Endometrial microvascular endothelial cells (primary cell): ENCODE results near the gene PTPN20. TPM values are rescaled to one million over a fixed set of nuclear protein-coding genes. Genes with fewer than 3 reads are reported as not detected.
"Not testable (repeated sequence)": the region's sequence is repeated elsewhere in the genome, so short reads cannot be mapped to it uniquely, and the experiment has no call there.

Experiments
- in situ Hi-C: cut with HindIII; loops from 2 replicates; pipeline ENCODE4 v1.10.0; 2017; ENCODE audit warnings: low sequenced_read_pairs, low pct_unique_long_range_greater_than_20kb; ENCODE audit errors: inconsistent ontology term
- total RNA-seq: library from RNA; depleted of rRNA; stranded (reverse); fragments of >200 nt; gene quantifications from one replicate; pipeline ENCODE4 v1.2.3, GENCODE V29; 2015; ENCODE audit errors: inconsistent ontology term

The PTPN20 gene
- total RNA-seq, 1 donor from 2014 or later, result 0.56 TPM

DNA sequence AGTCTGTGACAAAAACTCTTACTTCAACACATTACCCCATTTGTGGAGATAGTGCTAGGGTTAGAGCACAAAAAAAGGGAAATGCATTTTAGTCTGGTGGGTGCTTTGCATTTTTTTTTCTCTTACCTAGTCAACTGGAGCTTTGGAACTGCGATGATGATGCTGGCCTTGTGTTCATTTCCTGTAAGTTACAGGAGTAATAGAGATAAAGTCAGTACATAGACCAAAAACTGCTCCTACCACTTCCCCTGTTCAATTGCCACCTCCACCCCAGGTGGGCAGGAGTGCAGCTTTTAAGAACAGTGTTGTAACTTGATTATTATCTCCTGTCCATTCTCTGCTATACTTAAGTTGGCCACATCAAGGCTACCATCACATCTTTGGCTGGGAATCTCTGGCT, 29.9 kb downstream of the PTPN20 start:
- in situ Hi-C loops, result not testable (repeated sequence)

DNA sequence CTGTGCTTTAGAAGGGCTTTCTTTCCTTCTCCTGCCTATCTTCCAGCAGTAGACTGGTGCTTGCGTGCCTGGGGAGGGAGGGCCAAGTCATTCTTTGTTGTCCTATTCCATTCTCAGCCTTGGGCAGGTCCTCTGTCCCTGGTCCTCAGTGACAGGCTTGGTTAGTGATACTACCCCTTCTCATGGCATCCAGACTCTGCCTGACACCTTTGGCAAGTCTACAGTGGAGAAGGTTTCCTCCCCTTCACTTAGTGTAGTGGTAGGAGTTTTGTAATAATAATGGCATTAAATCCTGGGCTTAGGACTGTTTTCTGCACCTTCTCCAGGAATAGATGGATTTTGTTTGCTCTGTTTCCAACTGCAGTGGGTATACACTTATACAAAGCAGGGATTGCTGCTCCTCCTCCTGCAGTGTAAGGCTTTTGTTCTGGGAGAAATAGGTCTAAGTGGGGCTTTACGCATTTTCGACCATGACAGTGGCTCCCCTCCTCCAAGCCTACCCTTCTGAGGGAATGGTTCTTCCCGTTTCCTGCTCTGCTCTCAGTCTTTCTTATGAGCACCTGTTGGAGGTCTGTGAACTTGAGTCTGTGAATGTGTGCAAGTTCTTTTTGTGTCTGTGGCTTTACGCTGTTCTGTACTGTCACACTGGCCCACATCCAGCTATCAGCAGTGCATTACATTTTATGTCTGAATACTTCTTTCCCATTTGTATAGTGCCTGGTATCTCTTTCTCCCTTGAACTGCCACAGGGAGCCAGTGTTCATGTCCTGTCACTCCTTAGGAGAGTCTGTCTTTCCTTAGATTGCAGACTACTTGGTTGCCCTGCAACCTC, 37.7 kb downstream of the PTPN20 start:
- in situ Hi-C loops, result not testable (repeated sequence)

DNA sequence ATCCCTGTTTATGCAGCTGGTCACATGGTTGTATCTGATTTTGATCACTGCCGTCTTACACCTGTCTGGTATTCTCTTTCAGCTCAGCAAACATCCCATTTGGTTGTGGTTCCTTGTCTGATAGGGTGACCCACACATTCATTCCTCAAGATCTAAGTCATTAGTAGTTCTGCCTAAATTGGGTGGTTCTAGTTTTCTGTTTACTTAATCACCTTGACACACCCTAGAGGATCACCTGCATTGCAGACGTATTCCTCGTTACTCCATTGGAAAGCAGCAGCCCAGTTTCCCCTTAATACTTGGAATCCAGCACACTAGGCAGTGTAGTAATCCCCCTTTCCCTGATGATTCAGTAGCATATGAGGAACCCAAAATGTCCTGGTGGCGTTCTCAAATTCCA, 41.3 kb downstream of the PTPN20 start:
- in situ Hi-C loops, result not testable (repeated sequence)

DNA sequence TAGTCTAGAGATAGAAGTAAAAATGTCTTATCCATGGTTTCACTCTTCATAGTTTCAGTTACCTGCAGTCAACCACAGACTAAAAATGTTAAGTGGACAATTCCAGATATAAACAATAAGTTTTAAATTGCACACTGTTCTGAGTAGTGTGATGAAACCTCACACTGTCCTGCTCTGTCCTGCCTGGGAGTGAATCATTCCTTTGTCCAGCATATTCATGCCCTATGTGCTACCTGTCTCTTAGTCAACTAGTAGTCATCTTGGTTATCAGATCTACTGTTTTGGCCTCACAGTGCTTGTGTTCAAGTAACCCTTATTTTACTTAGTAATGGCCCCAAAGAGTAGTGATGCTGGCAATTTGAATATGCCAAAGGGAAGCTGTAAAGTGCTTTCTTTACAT, 49.5 kb downstream of the PTPN20 start:
- in situ Hi-C loops, result not testable (repeated sequence)

DNA sequence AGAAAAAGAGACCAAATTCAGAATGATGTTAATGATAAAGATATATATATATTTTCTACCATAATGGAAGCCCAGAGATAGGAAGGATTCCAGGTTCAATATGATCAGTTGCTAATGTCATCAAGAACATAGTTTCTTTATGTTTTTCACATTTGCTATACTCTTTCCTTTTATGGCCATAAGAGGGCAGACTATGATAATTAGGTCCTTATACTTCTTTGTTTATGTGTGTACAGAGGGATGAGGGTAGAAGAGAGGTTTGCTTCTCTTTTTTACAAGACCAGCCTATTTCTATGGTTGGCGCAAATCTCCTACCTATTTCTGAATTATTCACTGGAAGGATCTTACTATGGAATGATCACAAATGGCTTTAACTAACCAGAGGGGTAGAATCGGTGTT, 52.1 kb downstream of the PTPN20 start:
- in situ Hi-C loops, result not testable (repeated sequence)

DNA sequence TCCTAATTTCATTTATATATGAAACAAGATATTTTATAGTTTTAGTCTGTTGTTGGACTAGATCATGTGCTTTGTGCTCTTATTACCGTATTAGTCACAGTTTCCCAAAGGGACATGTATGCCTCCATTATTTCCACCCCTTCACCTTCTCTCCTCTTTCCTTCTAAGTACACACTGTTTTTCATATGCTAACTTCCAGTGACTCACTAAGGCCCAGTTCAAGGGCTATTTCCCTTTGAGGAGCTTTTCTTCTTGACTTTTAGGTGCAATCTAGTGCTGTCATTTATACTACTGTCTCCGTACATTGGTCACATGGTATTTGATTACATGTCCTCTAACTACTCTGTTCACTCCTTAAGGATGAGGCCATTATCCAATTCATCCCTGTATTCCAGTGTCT, 55.8 kb downstream of the PTPN20 start:
- in situ Hi-C loops, result not testable (repeated sequence)

DNA sequence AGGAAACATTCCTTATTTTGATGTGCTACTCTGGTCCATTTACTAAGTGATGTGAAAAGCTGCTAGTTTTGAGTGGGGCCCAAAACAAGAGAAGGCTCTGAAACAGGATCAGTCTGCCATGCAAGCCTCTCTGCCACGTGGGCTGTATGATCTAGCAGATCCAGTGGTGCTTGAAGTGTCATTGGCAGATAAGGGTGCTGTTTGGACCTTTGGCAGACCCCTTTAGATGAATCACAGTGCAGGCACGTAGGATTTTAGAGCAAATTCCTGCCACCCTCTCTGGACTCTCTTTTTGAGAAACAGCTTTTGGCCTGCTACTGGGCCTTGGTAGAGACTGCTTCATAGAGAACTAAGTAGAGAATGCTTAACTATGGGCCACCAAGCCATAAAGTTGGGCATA, 69.0 kb downstream of the PTPN20 start:
- in situ Hi-C loops, result not testable (repeated sequence)

DNA sequence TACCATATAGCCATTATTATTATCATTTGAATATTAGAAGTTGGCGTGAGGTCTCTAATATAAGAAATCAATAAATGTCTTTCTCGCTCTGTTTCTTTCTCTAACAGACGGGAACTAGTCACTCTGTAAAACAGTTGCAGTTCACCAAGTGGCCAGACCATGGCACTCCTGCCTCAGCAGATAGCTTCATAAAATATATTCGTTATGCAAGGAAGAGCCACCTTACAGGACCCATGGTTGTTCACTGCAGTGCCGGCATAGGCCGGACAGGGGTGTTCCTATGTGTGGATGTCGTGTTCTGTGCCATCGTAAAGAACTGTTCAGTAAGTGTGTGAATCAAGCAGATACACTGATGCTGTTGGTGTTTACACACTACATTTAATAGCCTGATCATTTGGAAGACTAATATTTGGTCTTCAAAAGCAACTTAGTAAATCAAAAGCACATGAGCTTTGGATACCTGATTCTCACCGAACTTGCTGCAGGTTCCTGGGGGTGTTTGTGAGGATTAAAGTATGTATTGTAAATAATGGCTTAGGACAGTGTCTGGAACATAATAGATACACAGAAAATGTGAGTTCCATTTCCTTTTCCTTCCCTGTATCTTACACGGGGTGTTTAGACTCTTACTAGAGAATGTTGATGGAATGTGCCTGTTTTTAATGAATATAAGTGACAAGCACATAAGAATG, 76.2 kb downstream of the PTPN20 start:
- in situ Hi-C loops, result not testable (repeated sequence)

DNA sequence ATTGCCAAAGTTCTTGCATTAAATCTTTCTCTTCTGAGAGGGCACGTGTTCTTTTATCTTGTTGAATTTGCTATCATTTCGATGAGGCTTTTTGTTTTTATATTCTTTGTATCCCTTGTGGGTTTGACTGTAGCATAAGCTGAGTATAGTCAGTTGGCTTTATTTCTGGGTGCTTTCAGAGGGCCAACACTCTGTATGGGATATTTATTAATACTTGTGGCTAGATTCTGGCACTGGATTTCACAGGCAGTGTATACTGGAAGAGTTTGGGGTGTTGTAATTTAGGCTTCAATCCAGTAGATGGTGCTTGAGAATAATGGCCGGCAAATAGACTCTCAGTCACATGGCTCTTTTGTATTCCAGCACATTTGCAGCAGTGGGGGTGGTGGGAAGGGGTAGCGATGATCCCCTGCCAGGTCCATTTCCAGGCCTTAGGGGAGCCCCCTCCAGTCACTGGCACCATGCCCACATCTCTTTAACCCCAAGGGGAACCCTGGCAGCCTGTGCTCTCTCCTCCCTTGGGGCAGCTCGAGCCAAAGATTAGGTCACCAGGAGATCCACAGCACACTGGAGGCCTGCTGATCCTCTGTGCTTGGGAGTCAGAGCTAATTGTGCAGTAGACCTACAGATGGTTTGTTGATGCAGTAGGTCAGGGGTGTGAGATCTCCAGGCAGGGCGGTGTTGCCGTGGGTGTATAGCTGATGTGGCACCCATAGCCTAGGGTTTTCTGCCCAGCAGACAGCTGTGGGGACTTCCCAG, 81.8 kb downstream of the PTPN20 start:
- in situ Hi-C loops, result no loop called here

DNA sequence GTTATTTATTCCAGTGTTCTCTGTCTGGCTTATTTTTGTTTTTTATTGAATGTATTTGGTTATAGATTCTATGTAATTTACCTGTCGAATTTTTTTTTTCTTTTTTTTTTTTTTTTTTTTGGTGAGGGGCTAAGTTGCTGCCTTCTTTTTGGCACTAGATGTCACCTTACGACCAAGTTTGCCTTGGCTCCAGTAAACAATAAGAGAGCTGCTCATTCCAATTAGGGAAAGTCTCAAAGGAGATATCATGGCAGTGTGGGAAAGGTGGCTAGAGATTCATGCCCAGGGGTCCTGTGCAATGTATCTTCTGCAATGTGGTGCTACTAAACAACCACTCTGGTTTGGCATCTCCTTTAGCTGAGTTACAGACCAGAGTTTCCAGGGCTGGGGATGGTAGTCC, 84.0 kb downstream of the PTPN20 start:
- in situ Hi-C loops, result no loop called here

DNA sequence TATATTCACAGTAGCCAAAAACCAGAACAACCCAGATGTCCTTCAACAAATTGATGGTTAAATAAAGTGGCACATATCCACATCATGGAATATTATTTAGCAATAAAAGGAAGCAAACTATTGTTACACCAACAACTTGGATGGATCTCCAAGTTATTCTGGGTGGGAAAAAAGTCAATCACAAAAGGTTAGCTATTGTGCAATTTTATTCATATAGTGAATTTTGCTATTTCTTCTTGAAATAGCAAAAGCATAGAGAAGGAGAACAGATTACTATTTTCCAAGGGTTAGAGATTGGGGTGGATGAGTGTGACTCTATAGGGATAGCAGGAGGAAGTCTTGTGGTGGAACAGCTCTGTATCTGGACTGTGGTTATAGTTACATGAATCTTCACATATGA, 87.0 kb downstream of the PTPN20 start:
- in situ Hi-C loops, result no loop called here

DNA sequence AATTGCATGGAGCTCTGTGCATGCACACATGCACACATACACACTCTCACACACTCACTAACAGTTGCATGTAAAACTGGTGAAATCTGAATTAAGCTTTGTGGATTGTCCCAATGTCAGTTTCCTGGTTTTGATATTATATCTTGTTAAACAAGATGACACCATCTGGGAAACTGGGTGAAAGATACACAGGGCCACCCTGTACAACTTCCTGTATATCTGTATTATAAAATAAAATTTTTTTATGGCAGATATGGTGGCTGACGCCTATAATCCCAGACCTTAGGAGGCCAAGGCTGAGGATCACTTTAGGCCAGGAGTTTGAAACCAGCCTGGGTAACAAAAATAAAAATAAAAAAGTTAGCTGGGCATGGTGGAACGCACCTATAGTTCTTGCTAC, 87.4 kb downstream of the PTPN20 start:
- in situ Hi-C loops, result no loop called here

DNA sequence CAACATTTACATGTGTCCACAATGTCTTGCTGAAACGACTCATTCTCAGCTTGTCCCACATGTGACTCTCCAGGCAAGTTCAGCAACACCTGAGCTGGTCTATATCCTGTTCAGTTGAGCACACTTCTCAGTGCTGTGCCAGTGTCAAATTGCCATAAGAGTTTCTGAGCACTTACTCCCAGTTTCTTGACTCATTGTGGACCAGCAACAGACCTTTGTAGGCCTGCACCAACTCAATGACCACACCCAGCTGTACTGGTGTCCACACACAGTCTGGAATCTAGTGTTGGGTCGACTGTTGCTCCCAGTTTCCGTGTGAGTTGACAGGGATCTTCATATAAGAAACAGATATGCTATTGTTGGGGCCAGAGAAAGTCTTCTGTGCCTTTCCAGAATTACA, 88.0 kb downstream of the PTPN20 start:
- in situ Hi-C loops, result no loop called here

DNA sequence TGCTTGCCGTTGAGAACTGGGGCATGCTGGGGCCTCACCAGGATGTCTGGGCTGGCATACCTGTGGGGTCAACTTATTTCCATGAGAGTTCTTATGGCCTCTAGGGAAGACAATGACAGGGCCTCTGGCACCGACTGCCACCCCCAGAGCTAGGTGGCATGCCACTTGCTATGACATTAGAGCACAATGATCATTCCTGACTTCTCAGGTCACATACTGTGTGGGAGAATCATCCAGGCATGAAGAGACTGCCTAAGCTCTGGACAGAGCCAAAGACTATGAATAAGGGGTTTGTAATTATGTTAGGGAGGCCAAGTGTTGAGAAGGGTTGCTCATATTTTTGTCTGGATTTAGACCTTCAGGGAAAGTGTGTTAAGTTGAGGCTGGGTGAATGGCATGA, 97.5 kb downstream of the PTPN20 start:
- in situ Hi-C loops, result no loop called here

DNA sequence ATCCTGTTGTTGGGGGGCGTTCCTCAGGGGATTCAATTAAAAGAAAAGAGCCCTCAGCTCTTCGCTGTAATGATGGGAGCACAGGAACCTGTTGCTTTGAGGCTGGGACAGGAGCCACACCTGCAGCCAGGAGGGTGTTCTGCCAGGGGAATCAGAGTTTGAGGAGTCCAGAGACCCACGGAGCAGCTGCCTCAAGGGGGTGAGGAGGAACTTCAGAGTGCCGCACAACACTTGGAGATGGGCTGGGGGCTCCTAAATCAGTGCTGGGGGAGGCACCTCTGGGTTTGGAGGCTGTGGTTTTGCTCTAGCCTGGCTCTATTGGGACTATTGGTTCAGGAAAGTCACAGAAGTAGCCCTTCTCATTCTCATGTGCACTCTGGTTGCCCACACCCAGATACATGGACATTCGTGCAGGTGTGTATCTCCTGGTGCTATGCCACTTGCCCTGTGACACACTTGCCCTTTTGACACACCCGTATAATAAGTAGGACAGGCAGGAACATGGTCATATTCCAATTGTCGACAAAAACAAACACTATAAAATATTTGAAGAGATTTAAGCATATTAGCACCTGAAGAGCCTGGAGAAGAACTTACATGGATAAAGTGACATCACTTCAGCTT, 98.1 kb downstream of the PTPN20 start:
- in situ Hi-C loops, result no loop called here

DNA sequence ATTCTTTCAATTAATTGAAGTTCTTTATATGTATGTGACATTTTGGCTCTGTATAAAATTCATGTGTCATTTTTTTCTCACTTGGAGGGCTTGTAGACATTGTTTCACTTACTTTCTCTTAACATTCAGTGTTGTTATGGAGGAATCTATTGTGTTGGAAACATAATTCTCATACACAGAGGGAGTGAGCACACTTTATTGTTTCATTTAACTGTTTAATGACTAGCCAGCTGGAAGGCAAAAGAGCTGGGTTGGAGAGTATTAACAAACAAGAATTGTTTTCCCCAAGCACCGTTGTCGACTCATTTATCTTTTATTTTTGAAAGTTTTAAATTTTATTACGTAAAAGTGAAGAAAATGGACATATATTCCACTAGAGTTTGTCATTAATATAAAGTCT, 98.8 kb downstream of the PTPN20 start:
- in situ Hi-C loops, result no loop called here

DNA sequence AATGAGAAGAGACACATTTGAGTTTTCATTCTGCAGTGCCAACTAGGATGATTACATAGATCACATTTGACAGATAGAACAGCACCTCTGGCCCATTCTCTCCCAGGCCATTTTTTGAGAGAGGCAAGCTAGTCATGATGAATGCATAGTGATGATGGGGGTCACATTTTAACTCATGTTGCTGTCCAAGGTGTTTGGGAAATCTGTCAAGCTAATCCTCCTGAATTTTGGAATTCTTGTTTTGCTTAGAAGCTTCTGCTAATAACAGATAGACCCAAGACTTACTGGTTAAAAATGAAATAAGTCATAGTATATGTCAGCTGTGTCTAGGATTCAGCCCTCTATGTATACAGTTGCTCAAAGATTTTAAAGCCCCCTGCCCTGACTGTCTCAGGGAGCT, 101.0 kb downstream of the PTPN20 start:
- in situ Hi-C loops, result no loop called here

DNA sequence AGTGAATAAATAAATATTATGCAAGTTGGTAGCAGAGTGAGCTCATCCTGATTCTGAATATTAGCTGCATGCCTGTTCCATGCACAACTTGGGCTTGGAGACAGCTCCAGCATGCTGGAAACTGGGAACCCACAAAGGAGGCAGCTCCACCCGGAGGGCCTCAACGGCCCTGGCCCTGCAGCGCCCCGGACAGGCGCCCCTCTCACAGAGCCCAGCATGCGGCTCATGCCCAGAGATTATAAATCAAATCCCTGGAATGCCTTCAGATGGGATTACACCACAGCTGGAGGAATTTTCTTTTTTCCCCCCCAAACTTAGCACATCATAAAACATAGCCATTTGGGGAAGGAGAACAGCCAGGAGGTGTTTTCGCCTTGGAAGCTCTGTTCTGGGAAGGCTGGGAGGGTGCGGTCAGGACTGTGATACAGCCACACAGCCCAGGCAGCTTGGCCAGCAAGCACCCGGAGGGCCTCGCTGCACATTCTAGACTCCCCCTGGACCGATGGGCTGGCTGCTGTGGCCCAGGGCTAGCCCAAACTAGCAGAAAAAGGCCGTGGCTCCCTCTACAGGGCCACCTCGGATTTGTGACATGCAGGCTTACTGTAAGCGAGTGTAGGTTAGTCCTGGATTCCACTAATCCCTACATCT, 102.4 kb downstream of the PTPN20 start:
- in situ Hi-C loops, result no loop called here

DNA sequence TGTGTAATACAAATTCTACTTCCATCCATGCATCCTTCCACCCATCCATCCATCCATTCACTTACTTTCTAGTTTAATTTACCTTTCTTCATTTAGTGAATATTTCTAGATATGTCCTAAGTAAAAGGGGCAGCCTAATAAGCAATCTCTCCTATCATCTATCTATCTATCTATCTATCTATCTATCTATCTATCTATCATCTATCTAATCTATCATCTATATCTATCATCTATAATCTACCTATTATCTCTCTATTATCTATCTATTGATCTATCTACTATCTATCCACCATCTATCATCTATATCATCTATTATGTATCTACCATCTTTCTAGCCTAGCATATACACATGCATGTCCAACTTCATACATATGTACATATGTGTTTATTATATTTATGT, 104.2 kb downstream of the PTPN20 start:
- in situ Hi-C loops, result no loop called here
